GDM1 (cell line): Measurements from ENCODE around the gene CRTAC1.

Experiments
- DNase-seq: peaks from one replicate; lab custom pipeline; 2025; lab: John Stamatoyannopoulos, UW

Gene CRTAC1

GRCh38 chr10:97923476-97923875 lies 106.9 kb downstream of the CRTAC1 start:
- no peak for DNase-seq

GRCh38 chr10:97923057-97923456 lies 107.4 kb downstream of the CRTAC1 start:
- no peak for DNase-seq

- DNase-seq, result no peak
These were observed 108.2 kb downstream of the CRTAC1 start for GRCh38 chr10:97922022-97922758.

- DNase-seq, result no peak
These were observed 108.8 kb downstream of the CRTAC1 start for GRCh38 chr10:97921581-97922021.

GRCh38 chr10:97920865-97921264 lies 109.6 kb downstream of the CRTAC1 start:
- no peak for DNase-seq

- no peak for DNase-seq
These were observed 111.4 kb downstream of the CRTAC1 start for GRCh38 chr10:97919012-97919411.

- no peak for DNase-seq
These were observed 113.8 kb downstream of the CRTAC1 start for GRCh38 chr10:97916586-97916985.

- no peak for DNase-seq
These were observed 114.9 kb downstream of the CRTAC1 start for GRCh38 chr10:97915346-97916131.

GRCh38 chr10:97914837-97915211 lies 115.6 kb downstream of the CRTAC1 start:
- no peak for DNase-seq

- no peak for DNase-seq
These were observed 116.1 kb downstream of the CRTAC1 start for GRCh38 chr10:97914171-97914836.

GRCh38 chr10:97913614-97914013 lies 116.8 kb downstream of the CRTAC1 start:
- DNase-seq, result no peak

- DNase-seq, result no peak
These were observed 117.2 kb downstream of the CRTAC1 start for GRCh38 chr10:97913193-97913592.

- no peak for DNase-seq
These were observed 119.2 kb downstream of the CRTAC1 start for GRCh38 chr10:97911217-97911616.

GRCh38 chr10:97910661-97911060 lies 119.8 kb downstream of the CRTAC1 start:
- no peak for DNase-seq

GRCh38 chr10:97907830-97908229 lies 122.6 kb downstream of the CRTAC1 start:
- DNase-seq, result no peak

- no peak for DNase-seq
These were observed 123.2 kb downstream of the CRTAC1 start for GRCh38 chr10:97907211-97907610.

GRCh38 chr10:97905276-97905675 lies 125.1 kb downstream of the CRTAC1 start:
- no peak for DNase-seq

GRCh38 chr10:97904576-97904975 lies 125.8 kb downstream of the CRTAC1 start:
- no peak for DNase-seq

GRCh38 chr10:97904018-97904381 lies 126.4 kb downstream of the CRTAC1 start:
- no peak for DNase-seq

GRCh38 chr10:97903128-97904017 lies 127.0 kb downstream of the CRTAC1 start:
- no peak for DNase-seq

- DNase-seq, result no peak
These were observed 129.0 kb downstream of the CRTAC1 start for GRCh38 chr10:97901381-97901780.

- no peak for DNase-seq
These were observed 132.0 kb downstream of the CRTAC1 start for GRCh38 chr10:97898429-97898828.
